ENCODE data around the gene GRK3.
"Not testable (repeated sequence)": the region's sequence is repeated elsewhere in the genome, so short reads cannot be mapped to it uniquely, and the experiment has no call there.

DNA sequence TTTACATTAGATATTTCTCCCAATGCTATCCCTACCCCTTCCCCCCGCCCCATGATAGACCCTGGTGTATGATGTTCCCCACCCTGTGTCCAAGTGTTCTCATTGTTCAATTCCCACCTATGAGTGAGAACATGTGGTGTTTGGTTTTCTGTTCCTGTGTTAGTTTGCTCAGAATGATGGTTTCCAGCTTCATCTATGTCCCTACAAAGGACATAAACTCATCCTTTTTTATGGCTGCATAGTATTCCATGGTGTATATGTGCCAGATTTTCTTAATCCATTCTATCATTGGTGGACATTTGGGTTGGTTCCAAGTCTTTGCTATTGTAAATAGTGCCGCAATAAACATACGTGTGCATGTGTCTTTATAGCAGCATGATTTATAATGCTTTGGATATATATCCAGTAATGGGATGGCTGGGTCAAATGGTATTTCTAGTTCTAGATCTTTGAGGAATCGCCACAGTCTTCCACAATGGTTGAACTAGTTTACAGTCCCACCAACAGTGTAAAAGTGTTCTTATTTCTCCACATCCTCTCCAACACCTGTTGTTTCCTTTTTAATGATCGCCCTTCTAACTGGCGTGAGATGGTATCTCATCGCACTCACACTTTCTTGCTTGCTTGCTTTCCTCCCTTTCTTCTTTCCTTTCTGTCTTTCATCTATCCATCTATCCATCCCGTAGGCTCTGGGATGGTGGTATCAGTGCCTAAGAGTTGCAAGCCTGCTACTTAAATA, 7.7 kb downstream of the GRK3 start:
- TF ChIP-seq, protein P1, sequence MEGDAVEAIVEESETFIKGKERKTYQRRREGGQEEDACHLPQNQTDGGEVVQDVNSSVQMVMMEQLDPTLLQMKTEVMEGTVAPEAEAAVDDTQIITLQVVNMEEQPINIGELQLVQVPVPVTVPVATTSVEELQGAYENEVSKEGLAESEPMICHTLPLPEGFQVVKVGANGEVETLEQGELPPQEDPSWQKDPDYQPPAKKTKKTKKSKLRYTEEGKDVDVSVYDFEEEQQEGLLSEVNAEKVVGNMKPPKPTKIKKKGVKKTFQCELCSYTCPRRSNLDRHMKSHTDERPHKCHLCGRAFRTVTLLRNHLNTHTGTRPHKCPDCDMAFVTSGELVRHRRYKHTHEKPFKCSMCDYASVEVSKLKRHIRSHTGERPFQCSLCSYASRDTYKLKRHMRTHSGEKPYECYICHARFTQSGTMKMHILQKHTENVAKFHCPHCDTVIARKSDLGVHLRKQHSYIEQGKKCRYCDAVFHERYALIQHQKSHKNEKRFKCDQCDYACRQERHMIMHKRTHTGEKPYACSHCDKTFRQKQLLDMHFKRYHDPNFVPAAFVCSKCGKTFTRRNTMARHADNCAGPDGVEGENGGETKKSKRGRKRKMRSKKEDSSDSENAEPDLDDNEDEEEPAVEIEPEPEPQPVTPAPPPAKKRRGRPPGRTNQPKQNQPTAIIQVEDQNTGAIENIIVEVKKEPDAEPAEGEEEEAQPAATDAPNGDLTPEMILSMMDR (IDR thresholded peaks at IDR 0.05), result not testable (repeated sequence)
- not testable (repeated sequence) for TF ChIP-seq POLR2AphosphoS5, POLR2A (IDR thresholded peaks at IDR 0.05)

Measured in suprapubic skin (tissue), 4 donors.